ENCODE results near the gene AATK. TPM values are rescaled to one million over a fixed set of nuclear protein-coding genes. Genes with fewer than 3 reads are reported as not detected.

Gene AATK
- total and polyA plus RNA-seq, 10 of the 15 experiments (the other 5 are each of a cell fraction or from before 2014, with no cell fraction given), result 0.04 TPM; not detected in 9

DNA sequence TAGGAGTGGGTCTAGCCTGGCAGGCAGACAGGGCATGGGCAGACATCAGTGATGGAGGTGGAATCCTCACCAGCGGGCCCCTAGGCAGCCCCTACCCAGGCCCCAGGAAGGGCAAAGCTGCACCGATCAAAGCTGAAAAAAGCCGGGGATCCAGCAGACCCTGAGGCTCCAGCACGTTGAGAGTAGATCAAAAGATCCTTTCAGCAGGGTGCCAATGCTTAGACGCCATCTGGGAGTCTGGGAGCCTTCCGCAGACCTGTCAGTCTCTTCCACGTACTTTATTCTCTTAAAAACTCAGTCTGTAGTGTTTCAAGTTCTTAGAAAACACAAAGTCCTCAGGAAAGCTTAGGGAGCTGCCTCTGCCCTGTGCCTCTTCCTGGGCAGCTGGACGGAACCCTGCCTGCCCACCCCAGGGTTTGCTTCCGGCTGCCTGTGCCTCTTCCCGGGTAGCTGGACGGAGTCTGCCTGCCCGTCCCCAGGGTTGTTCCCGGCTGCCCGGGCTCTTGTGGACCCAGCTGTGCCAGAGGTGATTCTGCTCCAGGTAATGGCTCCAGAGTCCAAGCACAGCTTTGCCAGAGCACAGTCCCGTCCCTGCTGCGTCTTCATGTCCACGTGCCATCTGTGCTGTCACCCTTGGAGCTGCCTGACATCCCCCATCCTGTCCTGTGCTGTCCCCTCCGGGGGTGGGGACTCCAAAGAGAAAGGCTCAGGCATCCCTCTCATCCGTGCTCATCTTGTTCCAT lies 51.5 kb downstream of the AATK start (continued):
- no peak for TF ChIP-seq NRF1 (conservative IDR thresholded peaks at IDR 0.05; ENCODE audit: low read depth, low read length)

DNA sequence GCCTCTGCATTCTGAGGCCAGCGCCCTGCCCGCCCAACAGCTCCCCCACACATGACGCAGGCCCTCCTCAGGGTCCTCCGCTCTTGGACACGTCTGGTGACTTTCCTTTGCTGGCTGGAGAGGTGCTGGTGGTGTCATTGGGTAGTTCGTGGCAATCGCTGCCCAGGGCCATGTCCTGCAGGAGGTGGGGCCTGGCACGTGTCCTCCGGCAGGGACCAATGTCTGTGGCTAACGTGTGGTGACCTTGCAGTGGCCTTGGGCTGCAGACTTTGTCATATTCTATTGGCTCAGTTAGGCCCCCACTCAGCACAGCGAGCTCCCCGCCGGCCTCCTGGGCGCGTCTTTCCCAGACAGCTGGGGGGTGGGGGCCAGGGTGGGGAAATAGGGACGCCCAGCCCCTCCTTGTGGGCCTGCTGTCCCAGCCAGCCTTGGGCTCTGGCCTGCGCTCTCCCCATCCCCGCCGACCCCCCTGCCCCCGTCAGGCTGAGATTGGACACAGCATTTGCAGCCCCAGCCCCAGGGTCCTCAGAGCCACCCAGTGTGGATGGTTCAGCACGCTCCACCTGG lies 52.8 kb downstream of the AATK start:
- ChIA-PET POLR2A (interaction anchor here (0.5 kb wide), 1 partner anchor 831 kb away, joined by 3 read pairs; no protein-coding TSS in a partner anchor), SMC1A (ENCODE audit: uncharacterized antibody, unreplicated experiment) (no interaction called here), RAD21 (ENCODE audit: unreplicated experiment) (no interaction called here), CTCF (no interaction called here)
- in situ Hi-C loops (cut with MboI), result no loop called here
- no peak overlapping the region for H2AFZ ChIP-seq (ENCODE audit: control insufficient read depth, low read depth, low read length)
- DNase-seq (ENCODE audit: low read depth, low spot score) (no peak), ATAC-seq (no peak), FAIRE-seq (no peak)
- no peak overlapping the region for H3K4me3 ChIP-seq
- H3K9me3 ChIP-seq (replicated peaks; ENCODE audit: control insufficient read depth, insufficient read depth, low read length), result no peaks in the 10 kb centered on the region
- no TSS peak for BruUV-seq (replicated peaks)
- H3K79me2 ChIP-seq (ENCODE audit: control insufficient read depth, insufficient read depth, low read length), result no peaks in the 10 kb centered on the region
- H3K36me3 ChIP-seq (ENCODE audit: control insufficient read depth in 2 of 2, insufficient read depth in 2 of 2, low read length in 1 of 2), result no peaks in the 10 kb centered on the region
- no peak overlapping the region for H3K4me2 ChIP-seq (ENCODE audit: control insufficient read depth, insufficient read depth)
- no peak overlapping the region for H3K9ac ChIP-seq (ENCODE audit: control insufficient read depth, insufficient read depth, low read length)
- H4K20me1 ChIP-seq (ENCODE audit: control insufficient read depth, insufficient read depth), result no peaks in the 10 kb centered on the region
- 27% methylated on average over 19 of the region's 21 CpGs for WGBS (ENCODE audit: insufficient coverage, insufficient replicate concordance, low lambda C conversion rate, missing lambda C conversion rate)
- no peak overlapping the region for H3K27ac ChIP-seq (ENCODE audit: control insufficient read depth, insufficient read depth)
- H3K27me3 ChIP-seq (replicated peaks in 1 of 2; ENCODE audit: control insufficient read depth in 2 of 2, insufficient read depth in 2 of 2, low read length in 1 of 2), result no peaks in the 10 kb centered on the region; a peak in 1 of 4 replicates
- intact Hi-C loops (cut with micrococcal nuclease; ENCODE audit: unreplicated experiment), result no loop called here
- no peaks in the 10 kb centered on the region for H3K4me1 ChIP-seq (ENCODE audit: control insufficient read depth, insufficient read depth, low read length)
- TF ChIP-seq, protein P1, sequence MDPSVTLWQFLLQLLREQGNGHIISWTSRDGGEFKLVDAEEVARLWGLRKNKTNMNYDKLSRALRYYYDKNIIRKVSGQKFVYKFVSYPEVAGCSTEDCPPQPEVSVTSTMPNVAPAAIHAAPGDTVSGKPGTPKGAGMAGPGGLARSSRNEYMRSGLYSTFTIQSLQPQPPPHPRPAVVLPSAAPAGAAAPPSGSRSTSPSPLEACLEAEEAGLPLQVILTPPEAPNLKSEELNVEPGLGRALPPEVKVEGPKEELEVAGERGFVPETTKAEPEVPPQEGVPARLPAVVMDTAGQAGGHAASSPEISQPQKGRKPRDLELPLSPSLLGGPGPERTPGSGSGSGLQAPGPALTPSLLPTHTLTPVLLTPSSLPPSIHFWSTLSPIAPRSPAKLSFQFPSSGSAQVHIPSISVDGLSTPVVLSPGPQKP (IDR thresholded peaks at IDR 0.05; ENCODE audit: low read depth, low read length), result no peak
- TF ChIP-seq ZNF384 (IDR thresholded peaks at IDR 0.05; ENCODE audit: borderline replicate concordance, low read depth, low read length) (no peak), ATF7 (IDR thresholded peaks at IDR 0.05; ENCODE audit: low read depth) (no peak), HCFC1 (IDR thresholded peaks at IDR 0.05; ENCODE audit: low read length) (no peak), YBX1 (IDR thresholded peaks at IDR 0.05) (no peak), SREBF1 (IDR thresholded peaks at IDR 0.05; ENCODE audit: low read length) (no peak), EZH2 (IDR thresholded peaks at IDR 0.05; ENCODE audit: borderline replicate concordance, control insufficient read depth, low read depth, low read length) (no peak), RELA (IDR thresholded peaks at IDR 0.05; ENCODE audit: borderline replicate concordance, partially characterized antibody) (no peak), IKZF2 (IDR thresholded peaks at IDR 0.05) (no peak)
- TF ChIP-seq, protein P2, sequence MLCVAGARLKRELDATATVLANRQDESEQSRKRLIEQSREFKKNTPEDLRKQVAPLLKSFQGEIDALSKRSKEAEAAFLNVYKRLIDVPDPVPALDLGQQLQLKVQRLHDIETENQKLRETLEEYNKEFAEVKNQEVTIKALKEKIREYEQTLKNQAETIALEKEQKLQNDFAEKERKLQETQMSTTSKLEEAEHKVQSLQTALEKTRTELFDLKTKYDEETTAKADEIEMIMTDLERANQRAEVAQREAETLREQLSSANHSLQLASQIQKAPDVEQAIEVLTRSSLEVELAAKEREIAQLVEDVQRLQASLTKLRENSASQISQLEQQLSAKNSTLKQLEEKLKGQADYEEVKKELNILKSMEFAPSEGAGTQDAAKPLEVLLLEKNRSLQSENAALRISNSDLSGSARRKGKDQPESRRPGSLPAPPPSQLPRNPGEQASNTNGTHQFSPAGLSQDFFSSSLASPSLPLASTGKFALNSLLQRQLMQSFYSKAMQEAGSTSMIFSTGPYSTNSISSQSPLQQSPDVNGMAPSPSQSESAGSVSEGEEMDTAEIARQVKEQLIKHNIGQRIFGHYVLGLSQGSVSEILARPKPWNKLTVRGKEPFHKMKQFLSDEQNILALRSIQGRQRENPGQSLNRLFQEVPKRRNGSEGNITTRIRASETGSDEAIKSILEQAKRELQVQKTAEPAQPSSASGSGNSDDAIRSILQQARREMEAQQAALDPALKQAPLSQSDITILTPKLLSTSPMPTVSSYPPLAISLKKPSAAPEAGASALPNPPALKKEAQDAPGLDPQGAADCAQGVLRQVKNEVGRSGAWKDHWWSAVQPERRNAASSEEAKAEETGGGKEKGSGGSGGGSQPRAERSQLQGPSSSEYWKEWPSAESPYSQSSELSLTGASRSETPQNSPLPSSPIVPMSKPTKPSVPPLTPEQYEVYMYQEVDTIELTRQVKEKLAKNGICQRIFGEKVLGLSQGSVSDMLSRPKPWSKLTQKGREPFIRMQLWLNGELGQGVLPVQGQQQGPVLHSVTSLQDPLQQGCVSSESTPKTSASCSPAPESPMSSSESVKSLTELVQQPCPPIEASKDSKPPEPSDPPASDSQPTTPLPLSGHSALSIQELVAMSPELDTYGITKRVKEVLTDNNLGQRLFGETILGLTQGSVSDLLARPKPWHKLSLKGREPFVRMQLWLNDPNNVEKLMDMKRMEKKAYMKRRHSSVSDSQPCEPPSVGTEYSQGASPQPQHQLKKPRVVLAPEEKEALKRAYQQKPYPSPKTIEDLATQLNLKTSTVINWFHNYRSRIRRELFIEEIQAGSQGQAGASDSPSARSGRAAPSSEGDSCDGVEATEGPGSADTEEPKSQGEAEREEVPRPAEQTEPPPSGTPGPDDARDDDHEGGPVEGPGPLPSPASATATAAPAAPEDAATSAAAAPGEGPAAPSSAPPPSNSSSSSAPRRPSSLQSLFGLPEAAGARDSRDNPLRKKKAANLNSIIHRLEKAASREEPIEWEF (IDR thresholded peaks at IDR 0.05; ENCODE audit: insufficient replicate concordance, low read depth, low read length), result no peak
- TF ChIP-seq, protein P3, sequence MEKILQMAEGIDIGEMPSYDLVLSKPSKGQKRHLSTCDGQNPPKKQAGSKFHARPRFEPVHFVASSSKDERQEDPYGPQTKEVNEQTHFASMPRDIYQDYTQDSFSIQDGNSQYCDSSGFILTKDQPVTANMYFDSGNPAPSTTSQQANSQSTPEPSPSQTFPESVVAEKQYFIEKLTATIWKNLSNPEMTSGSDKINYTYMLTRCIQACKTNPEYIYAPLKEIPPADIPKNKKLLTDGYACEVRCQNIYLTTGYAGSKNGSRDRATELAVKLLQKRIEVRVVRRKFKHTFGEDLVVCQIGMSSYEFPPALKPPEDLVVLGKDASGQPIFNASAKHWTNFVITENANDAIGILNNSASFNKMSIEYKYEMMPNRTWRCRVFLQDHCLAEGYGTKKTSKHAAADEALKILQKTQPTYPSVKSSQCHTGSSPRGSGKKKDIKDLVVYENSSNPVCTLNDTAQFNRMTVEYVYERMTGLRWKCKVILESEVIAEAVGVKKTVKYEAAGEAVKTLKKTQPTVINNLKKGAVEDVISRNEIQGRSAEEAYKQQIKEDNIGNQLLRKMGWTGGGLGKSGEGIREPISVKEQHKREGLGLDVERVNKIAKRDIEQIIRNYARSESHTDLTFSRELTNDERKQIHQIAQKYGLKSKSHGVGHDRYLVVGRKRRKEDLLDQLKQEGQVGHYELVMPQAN (conservative IDR thresholded peaks at IDR 0.05), result no peak
- TF ChIP-seq, protein P4, sequence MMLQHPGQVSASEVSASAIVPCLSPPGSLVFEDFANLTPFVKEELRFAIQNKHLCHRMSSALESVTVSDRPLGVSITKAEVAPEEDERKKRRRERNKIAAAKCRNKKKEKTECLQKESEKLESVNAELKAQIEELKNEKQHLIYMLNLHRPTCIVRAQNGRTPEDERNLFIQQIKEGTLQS (IDR thresholded peaks at IDR 0.05; ENCODE audit: borderline replicate concordance, extremely low read depth, low read depth, low read length), result no peak

Measured in GM12878 (cell line).